ENCODE measurements around the gene SAA1.

DNA sequence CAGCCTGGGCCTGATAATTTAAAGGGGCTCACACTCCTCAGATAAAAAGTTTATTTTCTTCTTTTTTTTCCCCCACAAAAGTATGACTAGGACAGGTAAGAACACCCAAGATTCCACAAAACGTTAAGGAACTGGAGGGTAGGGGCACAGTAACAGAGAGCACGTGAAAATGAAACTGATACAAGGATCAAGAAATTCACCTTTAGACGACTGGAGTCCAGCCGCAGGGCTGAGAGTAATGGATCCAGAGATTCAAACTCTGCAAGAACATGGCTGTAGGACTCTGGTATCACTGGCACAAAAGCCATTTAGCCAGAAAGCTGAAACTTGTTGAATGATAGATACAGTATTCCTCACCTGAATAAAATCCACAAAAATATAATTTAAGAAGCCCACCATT lies 51.5 kb downstream of the SAA1 start:
- no peak for TF ChIP-seq CTCF (IDR thresholded peaks at IDR 0.05; ENCODE audit: insufficient read depth, low read length)
- no peak for TF ChIP-seq REST (IDR thresholded peaks at IDR 0.05; ENCODE audit: insufficient replicate concordance, low read depth)
